Left renal pelvis (tissue), 4 donors: ENCODE results near the gene SAFB2. TPM values are rescaled to one million over a fixed set of nuclear protein-coding genes. Genes with fewer than 3 reads are reported as not detected.

Experiments used
- DNase-seq, 4 donors: peaks; one replicate each; pipeline ENCODE4 v3.0.0-alpha.2; 2013; ENCODE audit warnings: low read depth in 4 of 4, low spot score in 3 of 4
- polyA plus RNA-seq, 4 donors: library from polyadenylated mRNA; unstranded; fragments of 120-200 nt; gene quantifications; one replicate each; pipeline ENCODE4 v1.2.1, GENCODE V29; 2013; ENCODE audit not compliant: insufficient read length in 4 of 4

Gene SAFB2
- polyA plus RNA-seq, 4 donors = 53.4 to 119 (median 73.4) TPM

GRCh38 chr19:5553892-5554291 lies 68.7 kb downstream of the SAFB2 start:
- DNase-seq = no peak

- DNase-seq = no peak
Measured at GRCh38 chr19:5547881-5548280, 74.7 kb downstream of the SAFB2 start.

- DNase-seq = no peak
Measured at GRCh38 chr19:5545984-5546383, 76.6 kb downstream of the SAFB2 start.

GRCh38 chr19:5545051-5545450 lies 77.5 kb downstream of the SAFB2 start:
- DNase-seq = no peak

- no peak for DNase-seq
Measured at GRCh38 chr19:5542665-5543064, 79.9 kb downstream of the SAFB2 start.

- no peak for DNase-seq
Measured at GRCh38 chr19:5541456-5541855, 81.1 kb downstream of the SAFB2 start.

GRCh38 chr19:5540208-5540607 lies 82.4 kb downstream of the SAFB2 start:
- DNase-seq = no peak

GRCh38 chr19:5537870-5538269 lies 84.7 kb downstream of the SAFB2 start:
- DNase-seq = no peak

Other genes starting within 250 kb of the SAFB2 start
- gene ZNRF4, start 167.4 kb downstream of the SAFB2 start, polyA plus RNA-seq = not detected
- gene TINCR, start 54.8 kb downstream of the SAFB2 start, polyA plus RNA-seq = 1 to 10 TPM in 2 of 4 donors, under 1 TPM in 2; 0.09 to 1.3 (median 1.1) TPM
- 100 to 1,000 TPM; 111 to 190 (median 171) TPM for gene SAFB, start 307 bp upstream of the SAFB2 start, polyA plus RNA-seq
- gene MICOS13, start 57.7 kb upstream of the SAFB2 start, polyA plus RNA-seq = 10 to 100 TPM; 29.7 to 63.3 (median 35.6) TPM
- 10 to 100 TPM in 1 of 4 donors, 1 to 10 TPM in 3; 7.3 to 17.4 (median 8.8) TPM for gene HSD11B1L, start 58.3 kb upstream of the SAFB2 start, polyA plus RNA-seq
- gene RPL36, start 67.5 kb upstream of the SAFB2 start, polyA plus RNA-seq = 100 to 1,000 TPM; 484 to 769 (median 619) TPM
- gene LONP1, start 97.4 kb upstream of the SAFB2 start, polyA plus RNA-seq = 10 to 100 TPM; 33.0 to 61.4 (median 45.0) TPM
- not detected for gene CATSPERD, start 97.9 kb upstream of the SAFB2 start, polyA plus RNA-seq
- 1 to 10 TPM; 1.7 to 4.4 (median 2.3) TPM for gene PRR22, start 162.0 kb upstream of the SAFB2 start, polyA plus RNA-seq
- 10 to 100 TPM; 16.1 to 33.3 (median 24.3) TPM for gene DUS3L, start 168.4 kb upstream of the SAFB2 start, polyA plus RNA-seq
- 1 to 10 TPM in 3 of 4 donors, under 1 TPM in 1; 1.00 to 3.4 (median 2.4) TPM for gene NRTN, start 182.3 kb upstream of the SAFB2 start, polyA plus RNA-seq
- gene FUT6, start 216.9 kb upstream of the SAFB2 start, polyA plus RNA-seq = 10 to 100 TPM in 2 of 4 donors, 1 to 10 TPM in 1, under 1 TPM in 1; 0.25 to 12.0 (median 8.0) TPM
- gene FUT3, start 228.7 kb upstream of the SAFB2 start, polyA plus RNA-seq = under 1 TPM in 3 of 4 donors, not detected in 1; 0.14 to 0.95 (median 0.55) TPM
- gene FUT5, start 247.8 kb upstream of the SAFB2 start, polyA plus RNA-seq = under 1 TPM in 2 of 4 donors, not detected in 2; 0.11 to 0.12 TPM